Natural killer cell (primary cell): Measurements from ENCODE around the gene DAZAP2. TPM values are rescaled to one million over a fixed set of nuclear protein-coding genes. Genes with fewer than 3 reads are reported as not detected.
"Not testable (repeated sequence)": the region's sequence is repeated elsewhere in the genome, so short reads cannot be mapped to it uniquely, and the experiment has no call there.

Source experiments
- ATAC-seq, 3 donors: fragments of 150-1000 bp in 2 of 3; fragments of 200-7000 bp in 1 of 3; cut with Tn5 transposase; 1 replicate in 1 of 3; 2 replicates in 2 of 3; pipeline ENCODE4 v1.10.0; 2021; ENCODE audit warnings: mild to moderate bottlenecking in 2 of 3, moderate library complexity in 2 of 3
- DNase-seq, 2 donors: peaks; one replicate each; pipeline versions ENCODE4 v3.0.0 to v3.0.0-alpha.2; 2013 to 2021; ENCODE audit warnings: mixed read lengths in 1 of 2
- H3K27ac ChIP-seq: one replicate; pipeline ENCODE4 v1.5.1; 2013; ENCODE audit warnings: mild to moderate bottlenecking, low read length
- H3K27me3 ChIP-seq: one replicate; pipeline ENCODE4 v1.6.1; 2013; ENCODE audit warnings: low read length; ENCODE audit not compliant: control insufficient read depth, insufficient read depth
- H3K36me3 ChIP-seq: one replicate; pipeline ENCODE4 v1.6.1; 2013; ENCODE audit warnings: low read length; ENCODE audit not compliant: control insufficient read depth, insufficient read depth
- H3K4me1 ChIP-seq: one replicate; pipeline ENCODE4 v1.6.1; 2013; ENCODE audit warnings: low read length; ENCODE audit not compliant: control insufficient read depth, insufficient read depth
- H3K4me3 ChIP-seq: one replicate; pipeline ENCODE4 v1.5.1; 2013; ENCODE audit warnings: low read length
- H3K9me3 ChIP-seq: one replicate; pipeline ENCODE4 v1.6.1; 2013; ENCODE audit warnings: low read length; ENCODE audit not compliant: control insufficient read depth, insufficient read depth
- H3K27ac Mint-ChIP-seq, 2 donors: one replicate each; pipeline ENCODE4 v1.8.0; 2022; ENCODE audit warnings: mild to moderate bottlenecking in 2 of 2, mixed read lengths in 2 of 2, moderate library complexity in 1 of 2
- H3K27me3 Mint-ChIP-seq, 2 donors: one replicate each; pipeline ENCODE4 v1.8.0; 2022; ENCODE audit warnings: low read depth in 2 of 2, mixed read lengths in 2 of 2
- H3K36me3 Mint-ChIP-seq: one replicate; pipeline ENCODE4 v1.8.0; 2022; ENCODE audit warnings: mixed read lengths
- H3K4me1 Mint-ChIP-seq, 2 donors: one replicate each; pipeline ENCODE4 v1.8.0; 2022; ENCODE audit warnings: mixed read lengths in 2 of 2
- H3K4me3 Mint-ChIP-seq: one replicate; pipeline ENCODE4 v1.8.0; 2022; ENCODE audit warnings: mild to moderate bottlenecking, moderate library complexity, mixed read lengths
- H3K9me3 Mint-ChIP-seq, 2 donors: one replicate each; pipeline ENCODE4 v1.8.0; 2022; ENCODE audit warnings: mixed read lengths in 2 of 2
- CTCF ChIP-seq: fragments of 200-600 bp; IDR thresholded peaks from one replicate; pipeline ENCODE4 v1.8.0; 2022; ENCODE audit warnings: antibody characterized with exemption
- WGBS: methylation state at CpG from one replicate; pipeline ENCODE4 v1.1.7; 2013; ENCODE audit warnings: missing lambda C conversion rate; ENCODE audit not compliant: insufficient coverage; 5-methylcytosine and 5-hydroxymethylcytosine counted together
- intact Hi-C: fragments of 100-400 bp; cut with micrococcal nuclease; formaldehyde crosslinking; loops from one replicate; pipeline ENCODE4 v1.14.2; 2022
- total RNA-seq, 4 donors: library from RNA; stranded (reverse); fragments of 120-200 nt in 1 of 4; gene quantifications; one replicate each; pipeline versions ENCODE4 v1.2.3 to v1.2.4, GENCODE V29; 2013 to 2022

The DAZAP2 gene
- total RNA-seq, 3 donors from 2014 or later (not counting 1 experiment from before 2014, with no cell fraction given), result 316 to 350 (median 325) TPM

- intact Hi-C loops, result loop anchor here (1.0 kb wide), 1 partner anchor 45 kb away; the partner anchor contains the start of gene TFCP2
- peak within 1 kb of the TSS; percentile 84 to 89 for H3K27ac Mint-ChIP-seq
- Histone ChIP-seq H3K9me3 (no peaks in the 10 kb centered on the region), H3K36me3 (no peaks in the 10 kb centered on the region), H3K4me1 (peaks cover 15% of the 10 kb centered on the region), H3K27ac (peak within 1 kb of the TSS; percentile 88), H3K27me3 (no peaks in the 10 kb centered on the region), H3K4me3 (peak within 1 kb of the TSS; percentile 92)
- H3K9me3 Mint-ChIP-seq, result no peaks in the 10 kb centered on the region
- H3K27me3 Mint-ChIP-seq, result peaks cover 0 to 3% of the 10 kb centered on the region in 2 donors
- peak within 1 kb of the TSS; percentile 91 for H3K4me3 Mint-ChIP-seq
- under 1% methylated on average over 34 of the region's 35 CpGs for WGBS
- H3K36me3 Mint-ChIP-seq, result no peaks in the 10 kb centered on the region
- DNase-seq (peak; percentile 63 to 88), ATAC-seq (peak; percentile 82 to 87 (median 84))
- peaks cover 6 to 7% of the 10 kb centered on the region in 2 donors for H3K4me1 Mint-ChIP-seq
- TF ChIP-seq CTCF, result peak; percentile 56
These were observed 20.5 kb upstream of the DAZAP2 start, which contains the start of gene POU6F1 for GRCh38 chr12:51217968-51218606. Gene POU6F1 (minus strand): TSS chr12:51218062. CDS start chr12:51206836, 11,226 bp downstream.

- Mint-ChIP-seq H3K9me3 (no peaks in the 10 kb centered on the region), H3K4me3 (peak overlapping the region; percentile 91), H3K27ac (peak overlapping the region; percentile 84 to 89), H3K36me3 (no peaks in the 10 kb centered on the region), H3K27me3 (peaks cover 0 to 3% of the 10 kb centered on the region in 2 donors), H3K4me1 (peaks cover 6 to 7% of the 10 kb centered on the region in 2 donors)
- ATAC-seq (no peak), DNase-seq (no peak)
- Histone ChIP-seq H3K9me3 (no peaks in the 10 kb centered on the region), H3K4me1 (peaks cover 15% of the 10 kb centered on the region), H3K36me3 (no peaks in the 10 kb centered on the region), H3K4me3 (peak overlapping the region; percentile 92), H3K27me3 (no peaks in the 10 kb centered on the region), H3K27ac (peak overlapping the region; percentile 88)
- intact Hi-C loops, result loop anchor here (1.0 kb wide), 1 partner anchor 45 kb away; the partner anchor contains the start of gene TFCP2
- WGBS, result 81% methylated on average over 9 of the region's 10 CpGs
- TF ChIP-seq CTCF, result no peak
These were observed 19.9 kb upstream of the DAZAP2 start for GRCh38 chr12:51218607-51219161.

GRCh38 chr12:51219322-51219721 is 19.3 kb upstream of the DAZAP2 start:
- 85% methylated on average over 5 of the region's 5 CpGs for WGBS
- no peak overlapping the region for H3K27ac ChIP-seq

GRCh38 chr12:51219857-51220256 is 18.8 kb upstream of the DAZAP2 start:
- H3K4me3 ChIP-seq, intact Hi-C loops, ATAC-seq, H3K9me3 Mint-ChIP-seq, DNase-seq, H3K9me3 ChIP-seq, H3K36me3 Mint-ChIP-seq, H3K27me3 Mint-ChIP-seq, H3K4me1 Mint-ChIP-seq, H3K27me3 ChIP-seq, H3K27ac Mint-ChIP-seq, H3K27ac ChIP-seq, H3K36me3 ChIP-seq: not testable (repeated sequence)
- peak overlapping the region; percentile 91 for H3K4me3 Mint-ChIP-seq
- peaks cover 15% of the 10 kb centered on the region for H3K4me1 ChIP-seq
- 97% methylated on average over 8 of the region's 12 CpGs for WGBS

More at GRCh38 chr12:51219322-51219721, 19.3 kb upstream of the DAZAP2 start:
- H3K4me3 ChIP-seq, result no peak overlapping the region
- no peak for TF ChIP-seq CTCF
- H3K4me1 ChIP-seq, result peaks cover 15% of the 10 kb centered on the region
- Mint-ChIP-seq H3K36me3 (no peaks in the 10 kb centered on the region), H3K27me3 (peaks cover 0 to 3% of the 10 kb centered on the region in 2 donors), H3K4me3 (peak overlapping the region; percentile 91), H3K27ac (no peak overlapping the region), H3K4me1 (peaks cover 6 to 7% of the 10 kb centered on the region in 2 donors), H3K9me3 (no peaks in the 10 kb centered on the region)
- H3K9me3 ChIP-seq, result no peaks in the 10 kb centered on the region
- no peaks in the 10 kb centered on the region for H3K27me3 ChIP-seq
- no peaks in the 10 kb centered on the region for H3K36me3 ChIP-seq
- DNase-seq (no peak), ATAC-seq (no peak)
- intact Hi-C loops, result no loop called here
